Effector CD8-positive, alpha-beta T cell (primary cell): Measurements from ENCODE around the gene ERCC3.
"Not testable (repeated sequence)": the region's sequence is repeated elsewhere in the genome, so short reads cannot be mapped to it uniquely, and the experiment has no call there.

ENCODE experiments used
- DNase-seq: peaks from one replicate; lab custom pipeline; 2025; lab: John Stamatoyannopoulos, UW

The ERCC3 gene

DNA sequence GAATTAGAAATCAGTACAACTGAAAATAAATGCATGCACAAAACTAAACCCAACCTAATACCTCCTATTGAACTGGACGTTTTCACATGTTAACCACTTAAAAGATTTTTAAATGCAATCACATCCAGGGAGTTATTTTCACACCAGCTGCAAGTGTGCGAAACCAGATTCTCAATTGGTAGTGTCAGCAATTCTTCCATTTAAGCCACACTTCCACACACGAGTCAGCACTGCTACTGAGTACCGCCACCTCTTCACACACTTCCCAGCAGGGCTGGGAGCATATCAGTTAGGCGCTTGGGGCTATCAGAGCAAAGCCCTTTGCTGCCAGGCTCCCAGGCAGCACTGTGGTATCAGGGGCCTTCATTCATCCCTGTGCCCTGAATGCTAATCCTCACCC is 14.2 kb downstream of the ERCC3 start:
- no peak for DNase-seq

DNA sequence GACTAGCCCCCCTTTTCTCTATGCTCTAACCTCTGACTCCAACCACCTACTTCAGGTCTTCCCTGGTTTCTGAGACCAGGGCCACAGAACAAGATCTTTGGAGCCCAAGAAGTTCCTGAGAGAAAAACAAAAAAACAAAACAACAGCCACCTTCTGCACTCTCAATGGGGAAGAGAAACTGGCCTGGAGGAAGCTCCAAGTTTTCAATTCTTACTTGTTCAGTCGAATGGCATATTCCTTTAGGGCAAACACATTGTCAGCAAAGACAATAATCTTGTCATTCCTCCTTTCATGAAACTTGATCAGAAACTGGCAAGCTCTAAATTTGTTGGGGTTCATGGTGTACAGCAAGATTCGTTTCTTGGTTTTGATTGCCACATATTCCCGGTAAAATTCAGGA is 15.0 kb downstream of the ERCC3 start:
- DNase-seq, result no peak

- no peak for DNase-seq
Measured at GRCh38 chr2:127277028-127277427, 16.9 kb downstream of the ERCC3 start.

DNA sequence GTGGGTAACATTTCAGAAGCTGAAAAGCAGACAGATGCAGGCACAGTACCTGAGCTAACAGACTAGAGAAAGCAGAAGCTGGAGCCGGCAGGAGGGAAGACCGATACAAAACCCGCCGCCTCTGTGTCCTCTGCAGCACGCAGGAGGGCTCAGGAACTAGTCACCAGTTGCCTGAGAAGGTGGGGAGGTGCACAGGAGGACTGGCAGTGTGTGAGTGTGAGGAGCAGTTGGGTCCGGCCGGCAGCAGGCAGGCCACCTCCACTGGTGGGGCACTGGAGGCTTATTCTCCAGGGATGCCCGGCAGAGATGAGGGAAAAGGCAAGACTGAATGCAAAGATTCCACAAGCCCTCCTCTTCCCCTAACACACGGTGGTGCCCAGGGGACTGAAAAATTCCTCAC is 18.2 kb downstream of the ERCC3 start:
- no peak for DNase-seq

DNA sequence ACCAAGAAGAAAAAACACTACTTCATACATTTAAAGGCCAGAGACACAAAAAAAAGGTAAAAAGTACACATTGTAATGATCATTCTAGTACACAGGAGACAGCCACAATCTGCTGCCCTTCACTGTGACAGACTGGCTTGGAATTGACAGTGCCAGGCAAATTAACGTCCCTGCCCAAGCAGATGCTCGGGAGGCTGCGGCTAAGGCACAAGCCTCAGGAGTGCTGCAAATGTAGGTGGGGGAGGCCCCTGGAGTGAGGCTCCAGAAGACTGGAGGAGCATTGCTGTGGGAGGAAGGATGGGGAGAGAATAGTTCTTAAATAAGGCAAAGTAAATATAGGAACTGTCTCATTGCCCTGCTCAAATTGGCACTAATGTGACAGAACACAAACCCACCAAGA is 18.6 kb downstream of the ERCC3 start:
- no peak for DNase-seq

DNA sequence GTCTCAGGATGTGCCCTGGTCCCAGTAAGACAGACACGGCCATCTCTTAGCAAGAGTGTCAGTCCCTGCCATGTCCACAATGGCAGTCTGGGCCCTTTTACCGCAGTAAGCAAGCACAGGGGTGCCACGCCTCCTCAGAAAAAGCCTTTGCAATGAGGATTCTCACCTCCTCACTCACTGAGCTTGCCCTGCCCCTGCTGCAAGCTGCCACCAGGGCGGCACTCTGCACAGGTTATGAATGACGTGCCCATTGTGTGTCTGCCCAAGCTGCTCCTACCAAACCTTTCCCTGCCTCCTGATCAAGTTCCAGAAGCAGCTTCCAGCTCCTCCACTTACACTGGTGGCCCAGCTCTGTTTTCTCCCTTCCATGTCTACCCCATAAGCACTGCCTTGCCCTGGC is 23.3 kb downstream of the ERCC3 start:
- no peak for DNase-seq

- no peak for DNase-seq
Measured at GRCh38 chr2:127261804-127262406, 32.0 kb downstream of the ERCC3 start.

GRCh38 chr2:127259355-127259754 is 34.6 kb downstream of the ERCC3 start:
- DNase-seq, result no peak

DNA sequence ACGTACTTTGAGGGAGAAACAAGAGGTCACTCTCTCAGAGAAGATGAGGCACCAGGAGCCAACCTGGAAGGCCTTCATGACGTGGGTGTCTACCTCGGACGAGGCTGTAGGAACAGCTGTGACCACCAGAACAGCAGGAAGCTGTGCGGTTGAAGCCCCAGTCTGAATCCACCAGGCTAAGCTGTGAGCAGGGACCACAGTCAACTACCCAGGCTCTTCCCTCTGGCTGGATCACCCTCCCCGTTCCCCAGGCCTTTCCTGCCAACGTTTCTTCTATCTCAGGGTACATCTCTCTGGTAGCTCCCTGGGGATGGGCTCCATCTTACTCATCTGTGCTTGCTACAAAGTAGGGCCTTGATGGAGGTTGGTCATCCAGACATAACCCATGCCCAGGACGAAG is 37.1 kb downstream of the ERCC3 start:
- no peak for DNase-seq

GRCh38 chr2:127256381-127256780 is 37.6 kb downstream of the ERCC3 start:
- DNase-seq, result no peak

DNA sequence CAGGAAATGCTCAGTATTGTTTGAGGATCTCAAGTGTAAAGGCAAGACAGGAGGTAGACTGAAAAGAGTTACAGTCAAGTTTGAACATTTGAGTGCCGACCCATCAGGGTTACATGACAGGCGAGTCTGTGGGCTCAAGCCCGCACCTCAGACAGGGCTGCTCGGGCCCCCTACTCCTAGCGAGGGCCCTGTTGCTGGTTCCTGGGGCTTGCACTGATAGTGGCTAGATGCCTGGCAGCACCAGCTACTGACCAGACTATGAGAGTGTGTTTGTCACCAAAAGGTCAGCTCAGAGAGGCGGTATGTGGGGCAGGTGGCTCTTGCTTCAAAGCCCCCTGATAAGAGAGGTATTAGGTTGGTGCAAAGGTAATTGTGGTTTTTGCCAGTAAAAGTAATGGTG is 38.2 kb downstream of the ERCC3 start:
- no peak for DNase-seq

DNA sequence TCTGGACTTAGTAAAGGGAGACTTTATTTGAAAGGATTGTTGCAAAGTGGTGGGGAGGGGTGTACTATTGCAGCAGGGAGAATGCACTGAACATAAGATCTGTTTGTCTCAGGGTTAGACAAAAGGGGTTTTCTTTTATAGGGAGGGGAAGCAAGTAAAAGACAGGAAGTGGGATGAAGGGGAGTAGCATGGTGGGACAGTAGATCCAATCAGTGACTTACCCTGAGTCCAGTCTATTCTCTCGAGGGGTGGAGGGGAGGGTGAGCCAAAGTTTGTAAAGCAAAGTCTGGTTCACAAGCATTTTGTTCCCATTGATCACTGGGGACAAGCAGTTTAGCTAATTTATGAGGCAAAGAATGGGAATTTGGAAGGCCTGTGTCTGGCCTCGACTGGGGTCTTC is 38.8 kb downstream of the ERCC3 start:
- no peak for DNase-seq

DNA sequence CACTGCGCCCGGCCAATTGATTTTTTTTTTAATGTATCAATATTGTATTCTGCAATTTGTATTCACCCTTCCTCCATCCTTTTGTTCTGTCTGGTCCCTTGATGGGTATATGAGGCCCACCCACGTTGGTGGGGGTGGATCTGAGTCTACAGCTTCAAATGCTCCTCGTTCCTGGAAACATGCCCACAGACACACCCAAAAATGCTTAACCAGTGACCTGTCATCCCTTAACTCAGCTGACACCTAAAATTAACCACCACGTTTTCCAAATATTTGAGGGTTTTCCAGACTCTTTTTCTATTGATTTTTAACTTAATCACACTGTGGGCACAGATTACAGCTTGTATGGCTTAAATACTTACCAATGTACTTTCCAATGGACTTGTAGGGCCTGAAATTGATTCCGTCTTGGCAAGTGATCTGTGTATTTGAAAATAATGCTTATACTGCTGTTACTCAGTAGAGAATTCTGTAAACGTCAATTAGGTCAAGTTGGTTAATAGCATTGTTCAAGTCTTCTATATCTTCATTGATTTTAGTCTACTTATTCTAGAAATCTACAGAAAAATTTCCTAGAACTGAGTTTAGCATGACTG is 39.5 kb downstream of the ERCC3 start:
- no peak for DNase-seq

DNA sequence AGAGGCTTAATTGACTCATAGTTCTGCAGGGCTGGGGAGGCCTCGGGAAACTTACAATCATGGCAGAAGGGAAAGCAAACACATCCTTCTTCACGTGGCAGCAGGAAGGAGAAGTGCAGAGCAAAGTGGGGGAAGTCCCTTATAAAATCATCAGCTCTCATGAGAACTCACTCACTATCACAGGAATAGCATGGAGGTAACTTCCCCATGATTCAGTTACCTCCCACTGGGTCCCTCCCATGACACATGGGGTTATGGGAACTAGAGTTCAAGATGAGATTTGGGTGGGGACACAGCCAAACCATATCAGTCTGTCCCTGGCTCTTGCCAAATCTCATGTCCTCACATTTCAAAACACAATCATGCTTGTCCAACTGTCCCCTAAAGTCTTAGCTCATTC is 52.8 kb downstream of the ERCC3 start:
- DNase-seq, result not testable (repeated sequence)

DNA sequence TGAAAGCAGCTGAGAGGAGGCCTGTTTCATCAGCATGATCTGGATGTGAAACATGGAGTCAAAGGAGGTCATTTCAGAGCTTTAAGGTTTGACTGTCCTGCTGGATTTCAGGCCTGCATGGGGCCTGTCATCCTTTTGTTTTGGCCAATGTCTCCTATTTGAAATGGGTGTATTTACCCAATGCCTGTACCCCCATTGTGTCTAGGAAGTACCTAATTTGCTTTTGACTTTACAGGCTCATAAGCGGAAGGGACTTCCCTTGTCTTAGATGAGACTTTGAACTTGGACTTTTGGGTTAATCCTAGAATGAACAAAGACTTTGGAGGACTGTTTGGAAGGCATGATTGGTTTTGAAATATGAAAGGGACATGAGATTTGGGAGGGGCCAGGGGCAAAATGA is 54.5 kb downstream of the ERCC3 start:
- DNase-seq, result no peak

GRCh38 chr2:127237768-127238167 is 56.2 kb downstream of the ERCC3 start:
- not testable (repeated sequence) for DNase-seq

GRCh38 chr2:127235082-127235702 is 58.8 kb downstream of the ERCC3 start:
- DNase-seq, result no peak

GRCh38 chr2:127233710-127234109 is 60.2 kb downstream of the ERCC3 start:
- no peak for DNase-seq

DNA sequence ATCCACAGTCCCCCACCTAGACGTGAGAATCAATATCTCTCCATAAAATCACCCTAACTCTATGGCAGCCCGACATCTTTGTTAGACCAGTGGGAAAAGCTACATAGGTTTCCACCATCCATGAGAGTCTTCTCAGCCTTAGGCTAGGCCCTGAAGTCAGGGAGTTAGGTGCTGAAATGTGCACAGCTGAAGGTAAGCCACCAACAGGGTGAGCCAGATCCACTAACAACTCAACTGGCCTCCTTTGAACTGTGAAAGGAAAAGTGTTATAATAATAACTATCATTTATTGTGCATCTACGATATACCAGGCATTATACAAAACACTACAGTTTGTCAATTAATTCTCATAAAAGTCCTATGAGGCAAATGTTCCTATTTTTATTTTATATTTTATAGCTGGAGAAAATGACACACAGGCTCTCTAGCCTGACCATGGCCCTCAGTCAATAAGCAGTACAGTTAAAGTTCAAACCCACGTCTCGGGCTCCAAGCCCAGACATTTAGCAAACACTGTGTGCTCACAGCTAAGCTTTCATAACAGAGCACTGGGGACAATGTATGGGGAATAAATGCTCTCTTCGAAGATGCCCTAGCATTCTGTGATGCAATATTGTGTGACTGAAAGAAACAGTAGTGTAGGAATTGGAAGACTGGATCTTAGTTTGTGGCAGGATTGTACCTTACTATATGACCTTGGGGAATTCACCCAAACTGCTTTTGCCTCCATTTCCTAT is 62.6 kb downstream of the ERCC3 start:
- DNase-seq, result no peak

GRCh38 chr2:127229555-127229954 is 64.4 kb downstream of the ERCC3 start:
- DNase-seq, result no peak

GRCh38 chr2:127228102-127228501 is 65.8 kb downstream of the ERCC3 start:
- DNase-seq, result no peak

DNA sequence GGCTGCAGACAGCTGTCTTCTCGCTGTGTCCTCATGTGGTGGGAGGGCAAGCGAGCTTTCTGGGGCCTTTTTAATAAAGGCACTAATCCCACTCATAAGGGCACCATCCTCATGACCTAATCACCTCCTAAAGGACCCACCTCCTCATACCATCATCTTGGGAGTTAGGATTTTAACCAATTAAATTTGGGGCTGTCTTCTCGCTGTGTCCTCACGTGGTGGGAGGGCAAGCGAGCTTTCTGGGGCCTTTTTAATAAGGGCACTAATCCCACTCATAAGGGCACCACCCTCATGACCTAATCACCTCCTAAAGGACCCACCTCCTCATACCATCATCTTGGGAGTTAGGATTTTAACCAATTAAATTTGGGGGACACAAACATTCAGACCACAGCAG is 66.7 kb downstream of the ERCC3 start:
- DNase-seq, result not testable (repeated sequence)
